GM18907 (cell line): Measurements from ENCODE around the gene MYO5B.

Experiments used
- ATAC-seq: cut with Tn5 transposase; IDR thresholded peaks from one replicate; pipeline ENCODE4 v1.9.1; 2021; ENCODE audit warnings: mild to moderate bottlenecking, moderate library complexity; ENCODE audit not compliant: unreplicated experiment

MYO5B gene

GRCh38 chr18:50189160-50189559, 5.8 kb downstream of the MYO5B start:
- ATAC-seq = no peak

- no peak for ATAC-seq
Measured at GRCh38 chr18:50188652-50189051, 6.3 kb downstream of the MYO5B start.

- no peak for ATAC-seq
Measured at GRCh38 chr18:50187659-50188058, 7.3 kb downstream of the MYO5B start.

GRCh38 chr18:50186385-50186784, 8.6 kb downstream of the MYO5B start:
- ATAC-seq = no peak

GRCh38 chr18:50183556-50183955, 11.4 kb downstream of the MYO5B start:
- no peak for ATAC-seq

GRCh38 chr18:50182511-50182910, 12.4 kb downstream of the MYO5B start:
- ATAC-seq = no peak

GRCh38 chr18:50181590-50181989, 13.4 kb downstream of the MYO5B start:
- ATAC-seq = no peak

GRCh38 chr18:50179465-50179864, 15.5 kb downstream of the MYO5B start:
- ATAC-seq = no peak

- no peak for ATAC-seq
Measured at GRCh38 chr18:50177294-50177992, 17.5 kb downstream of the MYO5B start.

GRCh38 chr18:50172367-50172766, 22.6 kb downstream of the MYO5B start:
- ATAC-seq = no peak

GRCh38 chr18:50171406-50171805, 23.5 kb downstream of the MYO5B start:
- ATAC-seq = no peak

GRCh38 chr18:50170004-50170403, 24.9 kb downstream of the MYO5B start:
- no peak for ATAC-seq

- ATAC-seq = no peak
Measured at GRCh38 chr18:50169149-50169548, 25.8 kb downstream of the MYO5B start.

GRCh38 chr18:50167966-50168365, 27.0 kb downstream of the MYO5B start:
- no peak for ATAC-seq

GRCh38 chr18:50166901-50167300, 28.0 kb downstream of the MYO5B start:
- no peak for ATAC-seq

GRCh38 chr18:50163505-50163904, 31.4 kb downstream of the MYO5B start:
- no peak for ATAC-seq

GRCh38 chr18:50162486-50163304, 32.3 kb downstream of the MYO5B start:
- no peak for ATAC-seq

GRCh38 chr18:50161597-50162205, 33.2 kb downstream of the MYO5B start:
- no peak for ATAC-seq

GRCh38 chr18:50159654-50160046, 35.3 kb downstream of the MYO5B start:
- no peak for ATAC-seq

GRCh38 chr18:50158866-50159653, 35.9 kb downstream of the MYO5B start:
- ATAC-seq = no peak

- no peak for ATAC-seq
Measured at GRCh38 chr18:50155406-50155805, 39.5 kb downstream of the MYO5B start.
